ENCODE data around the gene RNF215. TPM values are rescaled to one million over a fixed set of nuclear protein-coding genes. Genes with fewer than 3 reads are reported as not detected.

RNF215 gene
- total and polyA plus RNA-seq, 2 of the 13 experiments (the other 11 are each of a cell fraction or from before 2014, with no cell fraction given): 5.3 to 6.1 TPM

DNA sequence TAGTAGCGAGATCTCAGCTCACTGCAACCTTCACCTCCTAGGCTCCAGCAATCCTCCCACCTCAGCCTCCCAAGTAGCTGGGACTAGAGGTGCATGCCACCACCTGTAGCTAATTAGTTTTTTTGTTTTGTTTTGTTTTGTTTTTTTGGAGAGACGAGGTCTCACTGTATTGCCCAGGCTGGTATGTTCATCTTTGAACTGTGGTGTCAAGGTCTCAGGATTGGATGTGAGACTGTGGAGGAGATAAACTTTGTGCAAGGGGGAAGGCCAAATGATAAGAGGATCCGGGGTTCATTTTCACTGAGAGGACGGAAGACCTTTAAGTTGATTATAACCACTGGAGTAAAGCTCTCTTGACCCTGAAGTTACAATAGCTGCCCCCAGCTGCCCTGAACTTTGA is 18.5 kb upstream of the RNF215 start (continued):
- TF ChIP-seq HNF4G (IDR thresholded peaks at IDR 0.05; ENCODE audit: borderline replicate concordance, low read depth, low read length): no peak
- no peak for TF ChIP-seq HNF4G (CRISPR knock-in tag; IDR thresholded peaks at IDR 0.05; ENCODE audit: borderline replicate concordance, low read depth)
- 0 out of 4 replicates have a peak, but pooled peaks of 1 of the 2 experiments have one; percentile 23 for TF ChIP-seq NR2F1 (CRISPR knock-in tag; IDR thresholded peaks at IDR 0.05)
- TF ChIP-seq, protein P1, sequence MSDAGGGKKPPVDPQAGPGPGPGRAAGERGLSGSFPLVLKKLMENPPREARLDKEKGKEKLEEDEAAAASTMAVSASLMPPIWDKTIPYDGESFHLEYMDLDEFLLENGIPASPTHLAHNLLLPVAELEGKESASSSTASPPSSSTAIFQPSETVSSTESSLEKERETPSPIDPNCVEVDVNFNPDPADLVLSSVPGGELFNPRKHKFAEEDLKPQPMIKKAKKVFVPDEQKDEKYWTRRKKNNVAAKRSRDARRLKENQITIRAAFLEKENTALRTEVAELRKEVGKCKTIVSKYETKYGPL (CRISPR knock-in tag; IDR thresholded peaks at IDR 0.05): no peak
- TF ChIP-seq, protein P2, sequence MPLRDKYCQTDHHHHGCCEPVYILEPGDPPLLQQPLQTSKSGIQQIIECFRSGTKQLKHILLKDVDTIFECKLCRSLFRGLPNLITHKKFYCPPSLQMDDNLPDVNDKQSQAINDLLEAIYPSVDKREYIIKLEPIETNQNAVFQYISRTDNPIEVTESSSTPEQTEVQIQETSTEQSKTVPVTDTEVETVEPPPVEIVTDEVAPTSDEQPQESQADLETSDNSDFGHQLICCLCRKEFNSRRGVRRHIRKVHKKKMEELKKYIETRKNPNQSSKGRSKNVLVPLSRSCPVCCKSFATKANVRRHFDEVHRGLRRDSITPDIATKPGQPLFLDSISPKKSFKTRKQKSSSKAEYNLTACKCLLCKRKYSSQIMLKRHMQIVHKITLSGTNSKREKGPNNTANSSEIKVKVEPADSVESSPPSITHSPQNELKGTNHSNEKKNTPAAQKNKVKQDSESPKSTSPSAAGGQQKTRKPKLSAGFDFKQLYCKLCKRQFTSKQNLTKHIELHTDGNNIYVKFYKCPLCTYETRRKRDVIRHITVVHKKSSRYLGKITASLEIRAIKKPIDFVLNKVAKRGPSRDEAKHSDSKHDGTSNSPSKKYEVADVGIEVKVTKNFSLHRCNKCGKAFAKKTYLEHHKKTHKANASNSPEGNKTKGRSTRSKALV (CRISPR knock-in tag; IDR thresholded peaks at IDR 0.05): no peak
- TF ChIP-seq MIXL1 (CRISPR knock-in tag; IDR thresholded peaks at IDR 0.05): 0 out of 2 replicates have a peak, but pooled peaks have one; percentile 36
- TF ChIP-seq, protein P3, sequence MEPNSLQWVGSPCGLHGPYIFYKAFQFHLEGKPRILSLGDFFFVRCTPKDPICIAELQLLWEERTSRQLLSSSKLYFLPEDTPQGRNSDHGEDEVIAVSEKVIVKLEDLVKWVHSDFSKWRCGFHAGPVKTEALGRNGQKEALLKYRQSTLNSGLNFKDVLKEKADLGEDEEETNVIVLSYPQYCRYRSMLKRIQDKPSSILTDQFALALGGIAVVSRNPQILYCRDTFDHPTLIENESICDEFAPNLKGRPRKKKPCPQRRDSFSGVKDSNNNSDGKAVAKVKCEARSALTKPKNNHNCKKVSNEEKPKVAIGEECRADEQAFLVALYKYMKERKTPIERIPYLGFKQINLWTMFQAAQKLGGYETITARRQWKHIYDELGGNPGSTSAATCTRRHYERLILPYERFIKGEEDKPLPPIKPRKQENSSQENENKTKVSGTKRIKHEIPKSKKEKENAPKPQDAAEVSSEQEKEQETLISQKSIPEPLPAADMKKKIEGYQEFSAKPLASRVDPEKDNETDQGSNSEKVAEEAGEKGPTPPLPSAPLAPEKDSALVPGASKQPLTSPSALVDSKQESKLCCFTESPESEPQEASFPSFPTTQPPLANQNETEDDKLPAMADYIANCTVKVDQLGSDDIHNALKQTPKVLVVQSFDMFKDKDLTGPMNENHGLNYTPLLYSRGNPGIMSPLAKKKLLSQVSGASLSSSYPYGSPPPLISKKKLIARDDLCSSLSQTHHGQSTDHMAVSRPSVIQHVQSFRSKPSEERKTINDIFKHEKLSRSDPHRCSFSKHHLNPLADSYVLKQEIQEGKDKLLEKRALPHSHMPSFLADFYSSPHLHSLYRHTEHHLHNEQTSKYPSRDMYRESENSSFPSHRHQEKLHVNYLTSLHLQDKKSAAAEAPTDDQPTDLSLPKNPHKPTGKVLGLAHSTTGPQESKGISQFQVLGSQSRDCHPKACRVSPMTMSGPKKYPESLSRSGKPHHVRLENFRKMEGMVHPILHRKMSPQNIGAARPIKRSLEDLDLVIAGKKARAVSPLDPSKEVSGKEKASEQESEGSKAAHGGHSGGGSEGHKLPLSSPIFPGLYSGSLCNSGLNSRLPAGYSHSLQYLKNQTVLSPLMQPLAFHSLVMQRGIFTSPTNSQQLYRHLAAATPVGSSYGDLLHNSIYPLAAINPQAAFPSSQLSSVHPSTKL (CRISPR knock-in tag; IDR thresholded peaks at IDR 0.05): peak; percentile 44; the same call in 1 of the 2 replicates
- TF ChIP-seq AGO2 (optimal IDR thresholded peaks at IDR 0.05; ENCODE audit: low read depth, low read length): no peak
- no peak for TF ChIP-seq ZBTB3 (CRISPR knock-in tag; IDR thresholded peaks at IDR 0.05; ENCODE audit: borderline replicate concordance, low read depth)
- no peak for TF ChIP-seq RXRA (CRISPR knock-in tag; IDR thresholded peaks at IDR 0.05)
- no peak for TF ChIP-seq ZFP36L1 (CRISPR knock-in tag; IDR thresholded peaks at IDR 0.05)
- TF ChIP-seq CBX5 (CRISPR knock-in tag; IDR thresholded peaks at IDR 0.05; ENCODE audit: borderline replicate concordance): no peak
- TF ChIP-seq THAP11 (CRISPR knock-in tag; IDR thresholded peaks at IDR 0.05): no peak
- no peak for TF ChIP-seq NFATC3 (CRISPR knock-in tag; IDR thresholded peaks at IDR 0.05)
- TF ChIP-seq, protein P4, sequence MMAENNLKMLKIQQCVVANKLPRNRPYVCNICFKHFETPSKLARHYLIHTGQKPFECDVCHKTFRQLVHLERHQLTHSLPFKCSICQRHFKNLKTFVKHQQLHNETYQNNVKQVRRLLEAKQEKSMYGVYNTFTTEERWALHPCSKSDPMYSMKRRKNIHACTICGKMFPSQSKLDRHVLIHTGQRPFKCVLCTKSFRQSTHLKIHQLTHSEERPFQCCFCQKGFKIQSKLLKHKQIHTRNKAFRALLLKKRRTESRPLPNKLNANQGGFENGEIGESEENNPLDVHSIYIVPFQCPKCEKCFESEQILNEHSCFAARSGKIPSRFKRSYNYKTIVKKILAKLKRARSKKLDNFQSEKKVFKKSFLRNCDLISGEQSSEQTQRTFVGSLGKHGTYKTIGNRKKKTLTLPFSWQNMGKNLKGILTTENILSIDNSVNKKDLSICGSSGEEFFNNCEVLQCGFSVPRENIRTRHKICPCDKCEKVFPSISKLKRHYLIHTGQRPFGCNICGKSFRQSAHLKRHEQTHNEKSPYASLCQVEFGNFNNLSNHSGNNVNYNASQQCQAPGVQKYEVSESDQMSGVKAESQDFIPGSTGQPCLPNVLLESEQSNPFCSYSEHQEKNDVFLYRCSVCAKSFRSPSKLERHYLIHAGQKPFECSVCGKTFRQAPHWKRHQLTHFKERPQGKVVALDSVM (CRISPR knock-in tag; IDR thresholded peaks at IDR 0.05): peak; percentile 58; the same call in 1 of the 2 replicates
- TF ChIP-seq, protein P5, sequence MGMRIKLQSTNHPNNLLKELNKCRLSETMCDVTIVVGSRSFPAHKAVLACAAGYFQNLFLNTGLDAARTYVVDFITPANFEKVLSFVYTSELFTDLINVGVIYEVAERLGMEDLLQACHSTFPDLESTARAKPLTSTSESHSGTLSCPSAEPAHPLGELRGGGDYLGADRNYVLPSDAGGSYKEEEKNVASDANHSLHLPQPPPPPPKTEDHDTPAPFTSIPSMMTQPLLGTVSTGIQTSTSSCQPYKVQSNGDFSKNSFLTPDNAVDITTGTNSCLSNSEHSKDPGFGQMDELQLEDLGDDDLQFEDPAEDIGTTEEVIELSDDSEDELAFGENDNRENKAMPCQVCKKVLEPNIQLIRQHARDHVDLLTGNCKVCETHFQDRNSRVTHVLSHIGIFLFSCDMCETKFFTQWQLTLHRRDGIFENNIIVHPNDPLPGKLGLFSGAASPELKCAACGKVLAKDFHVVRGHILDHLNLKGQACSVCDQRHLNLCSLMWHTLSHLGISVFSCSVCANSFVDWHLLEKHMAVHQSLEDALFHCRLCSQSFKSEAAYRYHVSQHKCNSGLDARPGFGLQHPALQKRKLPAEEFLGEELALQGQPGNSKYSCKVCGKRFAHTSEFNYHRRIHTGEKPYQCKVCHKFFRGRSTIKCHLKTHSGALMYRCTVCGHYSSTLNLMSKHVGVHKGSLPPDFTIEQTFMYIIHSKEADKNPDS (CRISPR knock-in tag; IDR thresholded peaks at IDR 0.05): no peak
- no peak for TF ChIP-seq ZFAT (CRISPR knock-in tag; conservative IDR thresholded peaks at IDR 0.05)
